Measurements from ENCODE around the gene KIF5B.

KIF5B gene

GRCh38 chr10:31962826-31963588 lies 93.2 kb downstream of the KIF5B start:
- no peak for DNase-seq (ENCODE audit: low read depth in 1 of 2, low spot score in 1 of 2)

DNA sequence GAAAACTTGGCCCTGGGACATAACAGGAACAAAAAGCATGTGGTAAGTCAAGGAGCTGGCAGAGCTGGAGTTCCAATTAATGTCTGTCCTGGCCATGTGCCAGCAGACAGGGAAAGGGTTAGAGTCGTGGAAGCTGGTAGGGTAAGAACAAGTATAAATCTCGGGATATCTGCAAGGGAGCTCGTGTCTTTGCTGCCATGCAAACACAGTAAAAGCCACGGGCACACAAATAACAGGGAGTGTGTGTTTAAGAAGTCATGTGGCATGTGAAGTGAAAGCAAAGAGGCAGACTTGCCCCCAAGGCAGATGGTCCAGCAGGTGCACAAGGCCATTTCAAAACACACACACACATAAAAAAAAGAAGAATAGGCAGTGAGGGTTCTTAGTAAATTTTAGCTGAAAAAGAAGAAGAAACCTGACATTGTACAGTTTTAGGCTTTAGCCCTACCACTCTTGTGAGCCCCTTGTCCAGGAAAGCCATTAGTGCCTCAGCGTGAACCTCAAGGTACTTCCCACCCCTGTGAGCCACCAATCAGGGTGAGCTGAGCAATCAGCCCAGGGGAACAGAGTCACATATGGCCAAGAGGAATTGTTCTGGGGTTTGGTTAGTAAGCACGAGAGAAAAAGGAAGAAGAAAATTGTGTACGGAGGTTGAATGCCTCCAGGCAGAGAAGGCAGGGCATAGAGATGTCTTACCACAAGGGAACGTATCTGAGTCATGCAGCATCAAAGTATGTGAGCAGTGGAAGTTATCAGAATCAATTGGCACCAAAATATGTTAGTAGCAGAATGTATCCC lies 94.7 kb downstream of the KIF5B start:
- DNase-seq (ENCODE audit: low read depth in 1 of 2, low spot score in 1 of 2) = no peak

- DNase-seq (ENCODE audit: low read depth in 1 of 2, low spot score in 1 of 2) = no peak
Observed at GRCh38 chr10:31959461-31960173, 96.6 kb downstream of the KIF5B start.
